ENCODE data around the gene SLC39A1. TPM values are rescaled to one million over a fixed set of nuclear protein-coding genes. Genes with fewer than 3 reads are reported as not detected.

The SLC39A1 gene
- total and polyA plus RNA-seq, 2 of the 8 experiments (the other 6 are each of a cell fraction or from before 2014, with no cell fraction given), result 238 to 337 TPM

- H4K5ac ChIP-seq (ENCODE audit: insufficient read length, low read depth, low read length), result no peak overlapping the region
- no peak overlapping the region for H2AFZ ChIP-seq (ENCODE audit: low read length)
- H3K27ac ChIP-seq (ENCODE audit: low read depth, low read length), result 0 out of 2 replicates have a peak overlapping the region, but pooled peaks have one; percentile 22
- H2BK120ac ChIP-seq (replicated peaks; ENCODE audit: low read depth, low read length), result no peak overlapping the region
- H3K18ac ChIP-seq (ENCODE audit: extremely low read depth, low read length), result no peak overlapping the region
- H2BK15ac ChIP-seq (ENCODE audit: low read length), result no peak overlapping the region
- H2BK12ac ChIP-seq (ENCODE audit: low read depth, low read length), result no peak overlapping the region
- no peak overlapping the region for H3K14ac ChIP-seq (ENCODE audit: insufficient read length)
- H2BK20ac ChIP-seq (ENCODE audit: low read length), result no peak overlapping the region
- H4K8ac ChIP-seq (ENCODE audit: extremely low read depth, insufficient read depth, low read length), result no peak overlapping the region
- no peak overlapping the region for H2BK5ac ChIP-seq (ENCODE audit: low read depth, low read length)
- no peak overlapping the region for H2AK5ac ChIP-seq (ENCODE audit: low read depth, low read length)
- FAIRE-seq (no peak), DNase-seq (ENCODE audit: low read depth in 1 of 2, low spot score in 2 of 2) (no peak)
- H4K91ac ChIP-seq (replicated peaks; ENCODE audit: insufficient read length, low read length), result no peak overlapping the region
- H3K79me2 ChIP-seq (ENCODE audit: control insufficient read depth in 1 of 2, insufficient read depth in 2 of 2, low read length in 2 of 2), result peaks cover 40 to 69% of the 10 kb centered on the region in 2 experiments
- H3K36me3 ChIP-seq (ENCODE audit: control insufficient read depth in 2 of 4, insufficient read depth in 4 of 4, low read length in 3 of 4), result peaks cover 0 to 8% (median 0%) of the 10 kb centered on the region in 4 experiments; a peak in 4 of 8 replicates
- no peak overlapping the region for H3K23ac ChIP-seq (ENCODE audit: insufficient read length)
- H3K4me2 ChIP-seq (ENCODE audit: insufficient read depth in 1 of 2, low read depth in 2 of 2, low read length in 2 of 2), result peak overlapping the region; percentile 94 to 95
- no peak overlapping the region for H3K56ac ChIP-seq (replicated peaks; ENCODE audit: insufficient read length, low read depth, low read length)
- H3K23me2 ChIP-seq (ENCODE audit: low read depth, low read length), result peaks cover 20% of the 10 kb centered on the region
- POLR2A ChIA-PET (ENCODE audit: partially characterized antibody), result interaction anchor here (0.6 to 7.9 kb wide), 19 partner anchors 8 to 136 kb away, joined by 3 to 73 read pairs (median 4); partner anchors contain the start of genes CREB3L4, DENND4B, RAB13 and RPS27
- H3K4me3 ChIP-seq (ENCODE audit: extremely low read depth in 1 of 4, insufficient read depth in 2 of 4, low read depth in 3 of 4, low read length in 4 of 4), result peak overlapping the region; percentile 8 to 100 (median 53); a peak in 5 of 8 replicates
- H3K9ac ChIP-seq (replicated peaks in 1 of 4; ENCODE audit: extremely low read depth in 1 of 4, low read depth in 3 of 4, low read length in 3 of 4), result peak overlapping the region in 1 of 4 experiments; percentile 53; a peak in 1 of 7 replicates
- no peaks in the 10 kb centered on the region for H3K27me3 ChIP-seq (replicated peaks in 1 of 4; ENCODE audit: control insufficient read depth in 3 of 4, extremely low read depth in 1 of 4, insufficient read depth in 3 of 4, low read length in 3 of 4)
- CTCF ChIA-PET (ENCODE audit: partially characterized antibody), result interaction anchor here (0.5 to 2.3 kb wide), 15 partner anchors 9 to 409 kb away, joined by 3 to 9 read pairs (median 4); partner anchors contain the start of genes RAB13 and RPS27
- WGBS, 2 experiments (ENCODE audit: extremely low coverage in 1 of 2, insufficient coverage in 1 of 2, insufficient read length in 1 of 2, insufficient replicate concordance in 2 of 2, low coverage in 1 of 2, low lambda C conversion rate in 2 of 2, missing lambda C conversion rate in 1 of 2), result 80% methylated on average over 4 of the region's 4 CpGs; no CpG with 5 or more reads in 1 of the 2 experiments
- H3K4ac ChIP-seq (replicated peaks; ENCODE audit: insufficient read length, low read depth, low read length), result no peak overlapping the region
- peaks cover 28 to 30% of the 10 kb centered on the region in 2 experiments for H4K20me1 ChIP-seq (replicated peaks in 1 of 2; ENCODE audit: control insufficient read depth in 1 of 2, insufficient read depth in 2 of 2, low read length in 2 of 2)
- H3K4me1 ChIP-seq (replicated peaks in 1 of 4; ENCODE audit: control insufficient read depth in 3 of 4, insufficient read depth in 4 of 4, low read length in 3 of 4), result peaks cover 6 to 14% (median 11%) of the 10 kb centered on the region in 4 experiments
- H3K9me3 ChIP-seq (ENCODE audit: insufficient read depth in 2 of 2, low read depth in 1 of 2, low read length in 1 of 2), result no peaks in the 10 kb centered on the region
- peaks cover 13% of the 10 kb centered on the region for H3K79me1 ChIP-seq (ENCODE audit: low read depth, low read length)
- TF ChIP-seq BACH1 (IDR thresholded peaks at IDR 0.05; ENCODE audit: low read length) (no peak), SP2 (IDR thresholded peaks at IDR 0.05; ENCODE audit: low read length) (no peak), GTF2F1 (IDR thresholded peaks at IDR 0.05; ENCODE audit: borderline replicate concordance, low read depth, low read length) (no peak), TAF1 (IDR thresholded peaks at IDR 0.05; ENCODE audit: low read depth, low read length) (no peak), CHD2 (IDR thresholded peaks at IDR 0.05; ENCODE audit: low read length) (no peak), CHD1 (IDR thresholded peaks at IDR 0.05; ENCODE audit: low read depth, low read length) (no peak), ATF3 (IDR thresholded peaks at IDR 0.05; ENCODE audit: insufficient read depth, low read depth, low read length) (no peak)
- TF ChIP-seq, protein P1, sequence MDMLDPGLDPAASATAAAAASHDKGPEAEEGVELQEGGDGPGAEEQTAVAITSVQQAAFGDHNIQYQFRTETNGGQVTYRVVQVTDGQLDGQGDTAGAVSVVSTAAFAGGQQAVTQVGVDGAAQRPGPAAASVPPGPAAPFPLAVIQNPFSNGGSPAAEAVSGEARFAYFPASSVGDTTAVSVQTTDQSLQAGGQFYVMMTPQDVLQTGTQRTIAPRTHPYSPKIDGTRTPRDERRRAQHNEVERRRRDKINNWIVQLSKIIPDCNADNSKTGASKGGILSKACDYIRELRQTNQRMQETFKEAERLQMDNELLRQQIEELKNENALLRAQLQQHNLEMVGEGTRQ (IDR thresholded peaks at IDR 0.05; ENCODE audit: low read length), result no peak
Observed at GRCh38 chr1:153919876-153920852, 43.2 kb downstream of the SLC39A1 start.
